ENCODE results near the gene STON2. TPM values are rescaled to one million over a fixed set of nuclear protein-coding genes. Genes with fewer than 3 reads are reported as not detected.
A peak's percentile ranks its signal among the peaks of the same experiment; 100 is the strongest.

The STON2 gene
- total and polyA plus RNA-seq, 2 donors from 2014 or later = 14.8 to 86.6 TPM

- intact Hi-C loops (cut with DNase I) = no loop called here
- Histone ChIP-seq H3K4me1 (ENCODE audit: control insufficient read depth in 2 of 3, insufficient read depth in 2 of 3, low read depth in 1 of 3, low read length in 3 of 3) (peaks cover 0 to 11% (median 5%) of the 10 kb centered on the region in 3 donors), H3K9ac (ENCODE audit: low read length in 3 of 3) (no peak overlapping the region), H3K4me3 (ENCODE audit: low read length in 3 of 3) (no peak overlapping the region), H3K36me3 (ENCODE audit: control insufficient read depth in 2 of 3, insufficient read depth in 3 of 3, low read length in 3 of 3) (no peaks in the 10 kb centered on the region), H3K27me3 (ENCODE audit: control insufficient read depth, insufficient read depth, low read length) (no peaks in the 10 kb centered on the region), H3K27ac (ENCODE audit: low read depth in 2 of 2, low read length in 2 of 2) (no peak overlapping the region), H3K9me3 (ENCODE audit: control insufficient read depth in 2 of 3, insufficient read depth in 1 of 3, low read length in 3 of 3) (no peaks in the 10 kb centered on the region)
- TF ChIP-seq CTCF (IDR thresholded peaks at IDR 0.05; ENCODE audit: borderline replicate concordance, extremely low read depth, insufficient read depth) = no peak
- DNase-seq (no peak), FAIRE-seq (no peak)
Observed at GRCh38 chr14:81313775-81314429, 86.2 kb downstream of the STON2 start.

GRCh38 chr14:81313200-81313599 lies 86.9 kb downstream of the STON2 start:
- no peak for TF ChIP-seq CTCF (IDR thresholded peaks at IDR 0.05; ENCODE audit: borderline replicate concordance, extremely low read depth, insufficient read depth)
- DNase-seq (peak in 1 of 5 donors; percentile 19), FAIRE-seq (no peak)
- H3K9ac ChIP-seq (ENCODE audit: low read length in 3 of 3) = no peak overlapping the region
- no peaks in the 10 kb centered on the region for H3K9me3 ChIP-seq (ENCODE audit: control insufficient read depth in 2 of 3, insufficient read depth in 1 of 3, low read length in 3 of 3)
- intact Hi-C loops (cut with DNase I) = no loop called here
- H3K36me3 ChIP-seq (ENCODE audit: control insufficient read depth in 2 of 3, insufficient read depth in 3 of 3, low read length in 3 of 3) = no peaks in the 10 kb centered on the region
- no peaks in the 10 kb centered on the region for H3K27me3 ChIP-seq (ENCODE audit: control insufficient read depth, insufficient read depth, low read length)
- no peak overlapping the region for H3K4me3 ChIP-seq (ENCODE audit: low read length in 3 of 3)
- H3K27ac ChIP-seq (ENCODE audit: low read depth in 2 of 2, low read length in 2 of 2) = no peak overlapping the region
- H3K4me1 ChIP-seq (ENCODE audit: control insufficient read depth in 2 of 3, insufficient read depth in 2 of 3, low read depth in 1 of 3, low read length in 3 of 3) = peaks cover 0 to 11% (median 5%) of the 10 kb centered on the region in 3 donors

GRCh38 chr14:81312289-81312876 lies 87.7 kb downstream of the STON2 start:
- no peak for TF ChIP-seq CTCF (IDR thresholded peaks at IDR 0.05; ENCODE audit: borderline replicate concordance, extremely low read depth, insufficient read depth)
- Histone ChIP-seq H3K27ac (ENCODE audit: low read depth in 2 of 2, low read length in 2 of 2) (no peak overlapping the region), H3K4me1 (ENCODE audit: control insufficient read depth in 2 of 3, insufficient read depth in 2 of 3, low read depth in 1 of 3, low read length in 3 of 3) (peaks cover 0 to 11% (median 5%) of the 10 kb centered on the region in 3 donors), H3K9ac (ENCODE audit: low read length in 3 of 3) (no peak overlapping the region), H3K9me3 (ENCODE audit: control insufficient read depth in 2 of 3, insufficient read depth in 1 of 3, low read length in 3 of 3) (no peaks in the 10 kb centered on the region), H3K27me3 (ENCODE audit: control insufficient read depth, insufficient read depth, low read length) (no peaks in the 10 kb centered on the region), H3K36me3 (ENCODE audit: control insufficient read depth in 2 of 3, insufficient read depth in 3 of 3, low read length in 3 of 3) (no peaks in the 10 kb centered on the region), H3K4me3 (ENCODE audit: low read length in 3 of 3) (no peak overlapping the region)
- DNase-seq (no peak), FAIRE-seq (no peak)
- intact Hi-C loops (cut with DNase I) = no loop called here

Data from kidney (tissue), 14 donors.